GM23338 (cell line): ENCODE data around the gene EZR. TPM values are rescaled to one million over a fixed set of nuclear protein-coding genes. Genes with fewer than 3 reads are reported as not detected.

Experiments used
- ATAC-seq: fragments of 200-7000 bp; cut with Tn5 transposase; 3 replicates; pipeline ENCODE4 v1.9.1; 2020
- DNase-seq: peaks from one replicate; pipeline ENCODE4 v3.0.0-alpha.2; 2015; ENCODE audit warnings: low spot score
- H2AFZ ChIP-seq: fragments of 200-600 bp; sonication (generic); 2 replicates; pipeline ENCODE4 v1.8.0; 2016; ENCODE audit warnings: antibody characterized with exemption, mild to moderate bottlenecking, moderate library complexity
- H3F3A ChIP-seq: fragments of 200-600 bp; sonication (generic); replicated peaks from 2 replicates; pipeline ENCODE4 v1.8.0; 2017; ENCODE audit warnings: antibody characterized with exemption, mixed run types, low read depth
- H3K27ac ChIP-seq: fragments of 200-600 bp; sonication (generic); 2 replicates; pipeline ENCODE4 v1.6.1; 2016; ENCODE audit warnings: low read depth
- H3K27me3 ChIP-seq: fragments of 200-600 bp; sonication (generic); 2 replicates; pipeline ENCODE4 v1.8.0; 2016; ENCODE audit warnings: mild to moderate bottlenecking, mixed run types, moderate library complexity; ENCODE audit not compliant: insufficient read depth
- H3K36me3 ChIP-seq: fragments of 200-600 bp; sonication (generic); 2 replicates; pipeline ENCODE4 v1.8.0; 2016; ENCODE audit warnings: mild to moderate bottlenecking; ENCODE audit not compliant: insufficient read depth
- H3K4me1 ChIP-seq: fragments of 200-600 bp; sonication (generic); 2 replicates; pipeline ENCODE4 v1.8.0; 2016; ENCODE audit warnings: mild to moderate bottlenecking, moderate library complexity; ENCODE audit not compliant: insufficient read depth
- H3K4me2 ChIP-seq: fragments of 200-600 bp; sonication (generic); 2 replicates; pipeline ENCODE4 v1.7.1; 2017; ENCODE audit warnings: mixed run types
- H3K4me3 ChIP-seq: fragments of 200-600 bp; sonication (generic); 2 replicates; pipeline ENCODE4 v1.6.1; 2016; ENCODE audit warnings: mixed run types
- H3K79me2 ChIP-seq: fragments of 200-600 bp; sonication (generic); replicated peaks from 2 replicates; pipeline ENCODE4 v1.8.0; 2017; ENCODE audit warnings: mild to moderate bottlenecking; ENCODE audit not compliant: insufficient read depth
- H3K9me2 ChIP-seq: fragments of 200-600 bp; sonication (generic); 2 replicates; pipeline ENCODE4 v1.8.0; 2017; ENCODE audit not compliant: insufficient read depth
- H4K20me1 ChIP-seq: fragments of 200-600 bp; sonication (generic); replicated peaks from 2 replicates; pipeline ENCODE4 v1.8.0; 2017; ENCODE audit warnings: mild to moderate bottlenecking; ENCODE audit not compliant: insufficient read depth
- H3K27ac Mint-ChIP-seq: 2 replicates; pipeline ENCODE4 v1.8.0; 2020; ENCODE audit warnings: inconsistent platforms, mild to moderate bottlenecking, moderate library complexity, mixed read lengths
- H3K27me3 Mint-ChIP-seq: 3 replicates; pipeline ENCODE4 v1.8.0; 2022; ENCODE audit warnings: low read depth, mild to moderate bottlenecking, moderate library complexity, mixed read lengths, inconsistent platforms; ENCODE audit not compliant: insufficient read depth, poor library complexity
- H3K36me3 Mint-ChIP-seq: 3 replicates; pipeline ENCODE4 v1.8.0; 2021; ENCODE audit warnings: low read depth, mild to moderate bottlenecking, inconsistent platforms, moderate library complexity, mixed read lengths
- H3K4me1 Mint-ChIP-seq: 3 replicates; pipeline ENCODE4 v1.8.0; 2020; ENCODE audit warnings: mild to moderate bottlenecking, inconsistent platforms, mixed read lengths
- H3K4me3 Mint-ChIP-seq: 3 replicates; pipeline ENCODE4 v1.8.0; 2021; ENCODE audit warnings: moderate library complexity, mild to moderate bottlenecking, inconsistent platforms, mixed read lengths
- H3K9me3 Mint-ChIP-seq: 3 replicates; pipeline ENCODE4 v1.8.0; 2020; ENCODE audit warnings: moderate library complexity, mild to moderate bottlenecking, inconsistent platforms, mixed read lengths
- CREB1 ChIP-seq: fragments of 250-450 bp; sonication (Bioruptor Pico); IDR thresholded peaks from 2 replicates; pipeline ENCODE4 v1.5.0; 2020; ENCODE audit warnings: low read depth, mild to moderate bottlenecking, moderate library complexity
- CTCF ChIP-seq, 2 experiments: fragments of 200-600 bp in 1 of 2; sonication (generic) in 1 of 2; conservative IDR thresholded peaks; 2 replicates each; pipeline versions ENCODE4 v1.5.1 to v1.6.1; 2016 to 2017; ENCODE audit warnings: antibody characterized with exemption in 2 of 2, low read depth in 2 of 2, mild to moderate bottlenecking in 2 of 2, moderate library complexity in 1 of 2
- ETS1 ChIP-seq: IDR thresholded peaks from 2 replicates; pipeline ENCODE4 v1.6.1; 2016; ENCODE audit warnings: antibody characterized with exemption
- EZH2 ChIP-seq: fragments of 200-600 bp; sonication (generic); IDR thresholded peaks from one replicate; pipeline ENCODE4 v1.8.0; 2017; ENCODE audit warnings: antibody characterized with exemption, mild to moderate bottlenecking, low read depth; ENCODE audit not compliant: unreplicated experiment
- EZH2phosphoT487 ChIP-seq: fragments of 200-600 bp; sonication (generic); IDR thresholded peaks from one replicate; pipeline ENCODE4 v1.8.1; 2018; ENCODE audit warnings: antibody characterized with exemption; ENCODE audit not compliant: unreplicated experiment
- JUNB ChIP-seq: IDR thresholded peaks from one replicate; pipeline ENCODE4 v1.6.1; 2016; ENCODE audit warnings: antibody characterized with exemption; ENCODE audit not compliant: unreplicated experiment
- NANOG ChIP-seq: IDR thresholded peaks from 2 replicates; pipeline ENCODE4 v1.6.1; 2016; ENCODE audit warnings: antibody characterized with exemption, borderline replicate concordance
- POLR2AphosphoS5 ChIP-seq: IDR thresholded peaks from 2 replicates; pipeline ENCODE4 v1.6.1; 2016; ENCODE audit warnings: antibody characterized with exemption, low read depth
- STAT1 ChIP-seq: IDR thresholded peaks from one replicate; pipeline ENCODE4 v1.6.1; 2016; ENCODE audit warnings: antibody characterized with exemption; ENCODE audit not compliant: unreplicated experiment
- ZNF114 ChIP-seq: fragments of 250-450 bp; sonication (Bioruptor Pico); IDR thresholded peaks from 2 replicates; pipeline ENCODE4 v1.5.0; 2020; ENCODE audit warnings: mild to moderate bottlenecking, moderate library complexity
- ZNF331 ChIP-seq: fragments of 250-450 bp; sonication (Bioruptor Pico); IDR thresholded peaks from 2 replicates; pipeline ENCODE4 v1.5.0; 2020; ENCODE audit warnings: low read depth, mild to moderate bottlenecking, moderate library complexity
- ZNF462 ChIP-seq: fragments of 250-450 bp; sonication (Bioruptor Pico); IDR thresholded peaks from 2 replicates; pipeline ENCODE4 v1.5.0; 2020; ENCODE audit warnings: mild to moderate bottlenecking, moderate library complexity
- polyA plus RNA-seq: library from polyadenylated mRNA; unstranded; fragments of >200 nt; fragmentation: Nextera tagmentation; extraction: Ambion mirVana; gene quantifications from 2 replicates; pipeline ENCODE4 v1.2.1, GENCODE V29; 2016
- total RNA-seq: library from RNA; depleted of rRNA; stranded (reverse); fragments of >200 nt; shearing (Covaris generic); gene quantifications from 2 replicates; pipeline ENCODE4 v1.2.3, GENCODE V29; 2014

EZR gene
- total and polyA plus RNA-seq, 2 experiments from 2014 or later, result 199 to 208 TPM

GRCh38 chr6:158815379-158815724 lies 3.8 kb downstream of the EZR start (continued):
- TF ChIP-seq STAT1 (no peak), POLR2AphosphoS5 (no peak), JUNB (no peak), EZH2 (no peak), ZNF114 (CRISPR knock-in tag) (no peak), NANOG (no peak), ZNF331 (no peak), CREB1 (CRISPR knock-in tag) (no peak), ETS1 (no peak)

- Mint-ChIP-seq H3K4me1 (peaks cover 88% of the 10 kb centered on the region), H3K27me3 (peaks cover 21% of the 10 kb centered on the region), H3K9me3 (no peaks in the 10 kb centered on the region; the same call in 2 of the 3 replicates), H3K4me3 (peak overlapping the region; percentile 14; the same call in 2 of the 3 replicates), H3K27ac (peak overlapping the region; percentile 49; the same call in 1 of the 2 replicates), H3K36me3 (peaks cover 93% of the 10 kb centered on the region)
- DNase-seq (no peak), ATAC-seq (no peak)
- Histone ChIP-seq H3K9me2 (no peaks in the 10 kb centered on the region), H3K4me2 (peak overlapping the region; percentile 50; the same call in 1 of the 2 replicates), H2AFZ (no peak overlapping the region), H3F3A (peaks cover 14% of the 10 kb centered on the region; the same call in 1 of the 2 replicates), H3K27me3 (no peaks in the 10 kb centered on the region), H4K20me1 (peaks cover 90% of the 10 kb centered on the region), H3K4me1 (peaks cover 85% of the 10 kb centered on the region), H3K36me3 (peaks cover 14% of the 10 kb centered on the region), H3K4me3 (no peak overlapping the region), H3K27ac (0 out of 2 replicates have a peak overlapping the region, but pooled peaks have one; percentile 43), H3K79me2 (peaks cover 100% of the 10 kb centered on the region)
- TF ChIP-seq CTCF (conservative IDR thresholded peaks at IDR 0.05; ENCODE audit: low read depth in 2 of 2), result no peak
- no peak for TF ChIP-seq JUNB
- TF ChIP-seq EZH2phosphoT487, result no peak
- TF ChIP-seq POLR2AphosphoS5, result no peak
- no peak for TF ChIP-seq ZNF331
- no peak for TF ChIP-seq ZNF114 (CRISPR knock-in tag)
Observed at GRCh38 chr6:158813032-158813431, 6.1 kb downstream of the EZR start.

GRCh38 chr6:158812611-158813010 lies 6.6 kb downstream of the EZR start:
- Mint-ChIP-seq H3K27ac (peak overlapping the region; percentile 49; the same call in 1 of the 2 replicates), H3K27me3 (peaks cover 17% of the 10 kb centered on the region), H3K9me3 (no peaks in the 10 kb centered on the region), H3K36me3 (peaks cover 92% of the 10 kb centered on the region), H3K4me3 (peak overlapping the region; percentile 14; the same call in 2 of the 3 replicates), H3K4me1 (peaks cover 92% of the 10 kb centered on the region)
- Histone ChIP-seq H3K4me3 (no peak overlapping the region), H3K4me2 (peak overlapping the region; percentile 50; the same call in 1 of the 2 replicates), H3K9me2 (no peaks in the 10 kb centered on the region), H4K20me1 (peaks cover 91% of the 10 kb centered on the region), H3K27ac (0 out of 2 replicates have a peak overlapping the region, but pooled peaks have one; percentile 20), H3F3A (peaks cover 11% of the 10 kb centered on the region; the same call in 1 of the 2 replicates), H3K79me2 (peaks cover 100% of the 10 kb centered on the region), H3K36me3 (peaks cover 14% of the 10 kb centered on the region), H2AFZ (no peak overlapping the region), H3K4me1 (peaks cover 89% of the 10 kb centered on the region), H3K27me3 (no peaks in the 10 kb centered on the region)
- no peak for ATAC-seq
- no peak for DNase-seq
- no peak for TF ChIP-seq ZNF462 (CRISPR knock-in tag)
- no peak for TF ChIP-seq CREB1 (CRISPR knock-in tag)
